Measurements from ENCODE around the gene PLEKHA5. TPM values are rescaled to one million over a fixed set of nuclear protein-coding genes. Genes with fewer than 3 reads are reported as not detected.

Gene PLEKHA5
- polyA plus RNA-seq, 1 of the 3 experiments (the other 2 are of a cell fraction) = 7.1 TPM

DNA sequence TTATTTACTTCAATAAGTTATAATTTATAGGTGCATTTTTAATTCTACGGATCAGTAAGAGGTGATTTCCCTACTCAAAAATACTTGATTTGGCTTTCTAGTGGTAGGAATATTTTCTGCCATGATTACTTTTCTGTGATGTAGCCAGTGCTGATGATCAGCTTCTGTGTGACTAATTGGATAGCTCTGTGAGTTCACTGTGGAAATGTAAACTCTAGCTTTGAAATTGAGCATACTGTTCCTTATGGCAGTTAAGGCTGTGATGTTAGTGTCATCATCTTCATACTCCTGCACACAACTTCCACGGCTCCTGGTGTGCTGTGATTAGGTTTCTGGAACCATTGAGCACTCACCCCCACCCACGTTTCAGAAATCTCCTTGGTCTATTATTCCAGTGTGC, 48.2 kb downstream of the PLEKHA5 start:
- Histone ChIP-seq H3K4me3 (ENCODE audit: low read depth in 2 of 2, low read length in 1 of 2) (no peak overlapping the region), H3K9me2 (no peaks in the 10 kb centered on the region), H3K4me2 (no peak overlapping the region), H2AFZ (ENCODE audit: low read depth) (no peak overlapping the region), H3K79me2 (ENCODE audit: insufficient read depth) (peaks cover 7% of the 10 kb centered on the region; the same call in 1 of the 2 replicates), H4K20me1 (ENCODE audit: insufficient read depth) (no peaks in the 10 kb centered on the region), H3K9me3 (no peaks in the 10 kb centered on the region), H3K9ac (no peak overlapping the region), H3F3A (replicated peaks; ENCODE audit: insufficient read depth) (no peaks in the 10 kb centered on the region), H3K4me1 (ENCODE audit: control insufficient read depth in 1 of 2, insufficient read depth in 2 of 2, low read depth in 1 of 2, low read length in 1 of 2) (peaks cover 0 to 5% of the 10 kb centered on the region in 2 experiments; a peak in 1 of 4 replicates), H3K36me3 (replicated peaks in 1 of 2; ENCODE audit: control insufficient read depth in 1 of 2, insufficient read depth in 2 of 2, low read length in 1 of 2) (no peaks in the 10 kb centered on the region), H3K27ac (ENCODE audit: low read depth in 2 of 2, low read length in 1 of 2) (no peak overlapping the region), H3K27me3 (ENCODE audit: insufficient read depth) (no peaks in the 10 kb centered on the region)
- CTCF ChIA-PET = interaction anchor here (1.8 to 5.2 kb wide), 2 partner anchors 8 to 316 kb away, joined by 4 to 32 read pairs; no protein-coding TSS in a partner anchor
- POLR2A ChIA-PET = no interaction called here
- no peak for TF ChIP-seq MEF2A (IDR thresholded peaks at IDR 0.05; ENCODE audit: borderline replicate concordance, low read depth)
- no peak for TF ChIP-seq NRF1 (IDR thresholded peaks at IDR 0.05; ENCODE audit: low read depth, low read length)
- no peak for TF ChIP-seq NFIC (IDR thresholded peaks at IDR 0.05; ENCODE audit: borderline replicate concordance)
- no peak for TF ChIP-seq TEAD4 (IDR thresholded peaks at IDR 0.05; ENCODE audit: borderline replicate concordance, insufficient read depth)
- TF ChIP-seq, protein P1, sequence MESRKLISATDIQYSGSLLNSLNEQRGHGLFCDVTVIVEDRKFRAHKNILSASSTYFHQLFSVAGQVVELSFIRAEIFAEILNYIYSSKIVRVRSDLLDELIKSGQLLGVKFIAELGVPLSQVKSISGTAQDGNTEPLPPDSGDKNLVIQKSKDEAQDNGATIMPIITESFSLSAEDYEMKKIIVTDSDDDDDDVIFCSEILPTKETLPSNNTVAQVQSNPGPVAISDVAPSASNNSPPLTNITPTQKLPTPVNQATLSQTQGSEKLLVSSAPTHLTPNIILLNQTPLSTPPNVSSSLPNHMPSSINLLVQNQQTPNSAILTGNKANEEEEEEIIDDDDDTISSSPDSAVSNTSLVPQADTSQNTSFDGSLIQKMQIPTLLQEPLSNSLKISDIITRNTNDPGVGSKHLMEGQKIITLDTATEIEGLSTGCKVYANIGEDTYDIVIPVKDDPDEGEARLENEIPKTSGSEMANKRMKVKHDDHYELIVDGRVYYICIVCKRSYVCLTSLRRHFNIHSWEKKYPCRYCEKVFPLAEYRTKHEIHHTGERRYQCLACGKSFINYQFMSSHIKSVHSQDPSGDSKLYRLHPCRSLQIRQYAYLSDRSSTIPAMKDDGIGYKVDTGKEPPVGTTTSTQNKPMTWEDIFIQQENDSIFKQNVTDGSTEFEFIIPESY (IDR thresholded peaks at IDR 0.05; ENCODE audit: borderline replicate concordance, low read depth) = no peak
- no peak for TF ChIP-seq EP300 (IDR thresholded peaks at IDR 0.05; ENCODE audit: borderline replicate concordance in 1 of 2, low read depth in 1 of 2, low read length in 1 of 2)
- DNase-seq = no peak
- WGBS (ENCODE audit: low lambda C conversion rate) = 88% methylated on average over 3 of the region's 3 CpGs

DNA sequence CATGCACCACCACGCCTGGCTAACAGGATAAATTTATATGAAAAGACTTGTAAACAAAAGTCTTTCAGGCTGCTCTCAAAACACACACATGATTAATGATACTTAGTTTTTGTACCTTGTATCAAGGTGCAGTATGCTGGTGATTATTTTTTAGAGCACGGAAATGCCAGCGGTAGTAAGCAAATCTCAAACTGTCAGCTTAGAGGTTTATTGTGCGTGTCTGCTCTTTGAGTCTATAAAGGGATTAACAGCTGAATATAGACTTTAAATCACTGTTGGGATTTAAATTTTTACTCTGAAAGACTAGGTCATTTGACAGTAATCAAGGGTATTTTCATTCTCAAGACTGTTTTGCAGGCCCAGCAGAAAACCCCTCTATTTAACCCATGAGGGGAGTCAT, 50.5 kb downstream of the PLEKHA5 start:
- H3K27ac ChIP-seq (ENCODE audit: low read depth in 2 of 2, low read length in 1 of 2) = no peak overlapping the region
- H3K79me2 ChIP-seq (ENCODE audit: insufficient read depth) = peaks cover 7% of the 10 kb centered on the region; the same call in 1 of the 2 replicates
- H3K9me2 ChIP-seq = no peaks in the 10 kb centered on the region
- no peaks in the 10 kb centered on the region for H3K9me3 ChIP-seq
- H4K20me1 ChIP-seq (ENCODE audit: insufficient read depth) = no peaks in the 10 kb centered on the region
- no peaks in the 10 kb centered on the region for H3K27me3 ChIP-seq (ENCODE audit: insufficient read depth)
- 97% methylated on average over 4 of the region's 4 CpGs for WGBS (ENCODE audit: low lambda C conversion rate)
- peaks cover 0 to 5% of the 10 kb centered on the region in 2 experiments; a peak in 1 of 4 replicates for H3K4me1 ChIP-seq (ENCODE audit: control insufficient read depth in 1 of 2, insufficient read depth in 2 of 2, low read depth in 1 of 2, low read length in 1 of 2)
- H3K4me2 ChIP-seq = no peak overlapping the region
- TF ChIP-seq RCOR1 (IDR thresholded peaks at IDR 0.05; ENCODE audit: low read length) = no peak
- TF ChIP-seq MEF2A (IDR thresholded peaks at IDR 0.05; ENCODE audit: borderline replicate concordance, low read depth) = no peak
- no peaks in the 10 kb centered on the region for H3F3A ChIP-seq (replicated peaks; ENCODE audit: insufficient read depth)
- H3K36me3 ChIP-seq (replicated peaks in 1 of 2; ENCODE audit: control insufficient read depth in 1 of 2, insufficient read depth in 2 of 2, low read length in 1 of 2) = no peaks in the 10 kb centered on the region
- H2AFZ ChIP-seq (ENCODE audit: low read depth) = no peak overlapping the region
- CTCF ChIA-PET = no interaction called here
- DNase-seq = no peak
- no peak overlapping the region for H3K9ac ChIP-seq
- POLR2A ChIA-PET = no interaction called here
- H3K4me3 ChIP-seq (ENCODE audit: low read depth in 2 of 2, low read length in 1 of 2) = no peak overlapping the region

DNA sequence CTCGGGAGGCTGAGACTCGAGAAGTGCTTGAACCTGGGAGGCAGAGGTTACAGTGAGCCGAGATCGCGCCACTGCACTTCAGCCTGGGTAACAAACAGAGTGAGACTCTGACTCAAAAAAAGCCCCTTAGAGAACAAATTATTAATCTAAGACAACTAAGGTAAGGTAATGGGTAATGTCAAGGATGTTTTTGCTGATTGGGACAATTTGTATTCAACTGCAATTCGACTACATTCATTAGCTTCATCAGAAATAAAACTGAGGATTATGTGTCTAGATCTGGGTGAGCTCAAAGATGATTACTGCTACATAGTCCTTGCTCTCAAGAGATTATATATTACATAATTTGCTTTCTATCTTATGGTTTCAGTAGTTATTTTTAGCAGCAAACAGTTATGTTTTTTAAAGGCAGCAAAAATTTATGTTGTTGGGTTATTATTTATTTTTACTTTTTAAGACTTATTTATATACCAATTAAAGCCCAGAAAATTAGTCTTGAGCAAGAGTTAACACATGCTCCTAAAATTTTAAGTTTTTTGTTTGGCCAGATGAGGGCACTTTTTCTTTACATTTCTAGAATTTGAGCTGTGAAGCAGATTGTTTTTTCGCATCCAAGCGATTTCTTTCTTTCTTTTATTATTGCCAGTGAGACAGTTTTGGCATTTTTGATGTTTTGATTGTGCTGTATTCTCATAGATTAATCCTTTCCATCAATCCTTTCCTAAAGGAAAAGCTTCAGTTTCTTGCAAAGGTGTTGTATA, 52.3 kb downstream of the PLEKHA5 start:
- no peaks in the 10 kb centered on the region for H4K20me1 ChIP-seq (ENCODE audit: insufficient read depth)
- H2AFZ ChIP-seq (ENCODE audit: low read depth) = no peak overlapping the region
- no peaks in the 10 kb centered on the region for H3F3A ChIP-seq (replicated peaks; ENCODE audit: insufficient read depth)
- H3K27ac ChIP-seq (ENCODE audit: low read depth in 2 of 2, low read length in 1 of 2) = no peak overlapping the region
- no peak overlapping the region for H3K4me2 ChIP-seq
- ChIA-PET CTCF (interaction anchor here (0.6 to 2.2 kb wide), 13 partner anchors 8 to 1663 kb away, joined by 3 to 9 read pairs (median 3); no protein-coding TSS in a partner anchor), POLR2A (no interaction called here)
- H3K27me3 ChIP-seq (ENCODE audit: insufficient read depth) = no peaks in the 10 kb centered on the region
- no peak overlapping the region for H3K9ac ChIP-seq
- H3K36me3 ChIP-seq (replicated peaks in 1 of 2; ENCODE audit: control insufficient read depth in 1 of 2, insufficient read depth in 2 of 2, low read length in 1 of 2) = no peaks in the 10 kb centered on the region
- no peak for DNase-seq
- no peaks in the 10 kb centered on the region for H3K9me3 ChIP-seq
- 85% methylated on average over 8 of the region's 8 CpGs for WGBS (ENCODE audit: low lambda C conversion rate)
- H3K79me2 ChIP-seq (ENCODE audit: insufficient read depth) = 0 out of 2 replicates have a peak, but pooled peaks cover 3% of the 10 kb centered on the region
- no peaks in the 10 kb centered on the region for H3K9me2 ChIP-seq
- H3K4me3 ChIP-seq (ENCODE audit: low read depth in 2 of 2, low read length in 1 of 2) = no peak overlapping the region
- peaks cover 0 to 5% of the 10 kb centered on the region in 2 experiments; a peak in 2 of 4 replicates for H3K4me1 ChIP-seq (ENCODE audit: control insufficient read depth in 1 of 2, insufficient read depth in 2 of 2, low read depth in 1 of 2, low read length in 1 of 2)
- TF ChIP-seq RAD21 (IDR thresholded peaks at IDR 0.05; ENCODE audit: low read length) = peak; percentile 54
- TF ChIP-seq, protein P2, sequence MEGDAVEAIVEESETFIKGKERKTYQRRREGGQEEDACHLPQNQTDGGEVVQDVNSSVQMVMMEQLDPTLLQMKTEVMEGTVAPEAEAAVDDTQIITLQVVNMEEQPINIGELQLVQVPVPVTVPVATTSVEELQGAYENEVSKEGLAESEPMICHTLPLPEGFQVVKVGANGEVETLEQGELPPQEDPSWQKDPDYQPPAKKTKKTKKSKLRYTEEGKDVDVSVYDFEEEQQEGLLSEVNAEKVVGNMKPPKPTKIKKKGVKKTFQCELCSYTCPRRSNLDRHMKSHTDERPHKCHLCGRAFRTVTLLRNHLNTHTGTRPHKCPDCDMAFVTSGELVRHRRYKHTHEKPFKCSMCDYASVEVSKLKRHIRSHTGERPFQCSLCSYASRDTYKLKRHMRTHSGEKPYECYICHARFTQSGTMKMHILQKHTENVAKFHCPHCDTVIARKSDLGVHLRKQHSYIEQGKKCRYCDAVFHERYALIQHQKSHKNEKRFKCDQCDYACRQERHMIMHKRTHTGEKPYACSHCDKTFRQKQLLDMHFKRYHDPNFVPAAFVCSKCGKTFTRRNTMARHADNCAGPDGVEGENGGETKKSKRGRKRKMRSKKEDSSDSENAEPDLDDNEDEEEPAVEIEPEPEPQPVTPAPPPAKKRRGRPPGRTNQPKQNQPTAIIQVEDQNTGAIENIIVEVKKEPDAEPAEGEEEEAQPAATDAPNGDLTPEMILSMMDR (IDR thresholded peaks at IDR 0.05) = peak; percentile 53
- TF ChIP-seq GABPA (IDR thresholded peaks at IDR 0.05; ENCODE audit: low read depth) = no peak
- TF ChIP-seq JUND (IDR thresholded peaks at IDR 0.05) = no peak
- TF ChIP-seq FOXM1 (IDR thresholded peaks at IDR 0.05; ENCODE audit: low read depth) = no peak
- TF ChIP-seq, protein P3, sequence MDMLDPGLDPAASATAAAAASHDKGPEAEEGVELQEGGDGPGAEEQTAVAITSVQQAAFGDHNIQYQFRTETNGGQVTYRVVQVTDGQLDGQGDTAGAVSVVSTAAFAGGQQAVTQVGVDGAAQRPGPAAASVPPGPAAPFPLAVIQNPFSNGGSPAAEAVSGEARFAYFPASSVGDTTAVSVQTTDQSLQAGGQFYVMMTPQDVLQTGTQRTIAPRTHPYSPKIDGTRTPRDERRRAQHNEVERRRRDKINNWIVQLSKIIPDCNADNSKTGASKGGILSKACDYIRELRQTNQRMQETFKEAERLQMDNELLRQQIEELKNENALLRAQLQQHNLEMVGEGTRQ (IDR thresholded peaks at IDR 0.05; ENCODE audit: borderline replicate concordance, low read depth, low read length) = no peak
- TF ChIP-seq, protein P4, sequence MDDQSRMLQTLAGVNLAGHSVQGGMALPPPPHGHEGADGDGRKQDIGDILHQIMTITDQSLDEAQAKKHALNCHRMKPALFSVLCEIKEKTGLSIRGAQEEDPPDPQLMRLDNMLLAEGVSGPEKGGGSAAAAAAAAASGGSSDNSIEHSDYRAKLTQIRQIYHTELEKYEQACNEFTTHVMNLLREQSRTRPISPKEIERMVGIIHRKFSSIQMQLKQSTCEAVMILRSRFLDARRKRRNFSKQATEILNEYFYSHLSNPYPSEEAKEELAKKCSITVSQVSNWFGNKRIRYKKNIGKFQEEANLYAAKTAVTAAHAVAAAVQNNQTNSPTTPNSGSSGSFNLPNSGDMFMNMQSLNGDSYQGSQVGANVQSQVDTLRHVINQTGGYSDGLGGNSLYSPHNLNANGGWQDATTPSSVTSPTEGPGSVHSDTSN (IDR thresholded peaks at IDR 0.05) = no peak
- TF ChIP-seq MXI1 (IDR thresholded peaks at IDR 0.05; ENCODE audit: low read depth, low read length) = no peak
